AG10803 (cell line): ENCODE measurements around the gene CERS1.

Source experiments
- DNase-seq: peaks from one replicate; pipeline ENCODE4 v3.0.0; 2010; ENCODE audit warnings: low read depth
- H3K4me3 ChIP-seq: 2 replicates; pipeline ENCODE4 v1.5.1; 2011; ENCODE audit warnings: mild to moderate bottlenecking, low read length, control low read depth
- CTCF ChIP-seq: conservative IDR thresholded peaks from 2 replicates; pipeline ENCODE4 v1.5.1; 2011; ENCODE audit warnings: mild to moderate bottlenecking, low read length, control low read depth, inconsistent platforms

Gene CERS1

GRCh38 chr19:18860302-18860700, 35.7 kb downstream of the CERS1 start:
- TF ChIP-seq CTCF, result no peak
- DNase-seq, result no peak

GRCh38 chr19:18859676-18860301, 36.2 kb downstream of the CERS1 start:
- no peak overlapping the region for H3K4me3 ChIP-seq
- TF ChIP-seq CTCF, result no peak
- no peak for DNase-seq

More at GRCh38 chr19:18860302-18860700, 35.7 kb downstream of the CERS1 start:
- no peak overlapping the region for H3K4me3 ChIP-seq

- no peak overlapping the region for H3K4me3 ChIP-seq
- DNase-seq, result no peak
- no peak for TF ChIP-seq CTCF
Observed at GRCh38 chr19:18858906-18859646, 36.9 kb downstream of the CERS1 start.

- no peak overlapping the region for H3K4me3 ChIP-seq
- no peak for TF ChIP-seq CTCF
Observed at GRCh38 chr19:18857223-18857622, 38.7 kb downstream of the CERS1 start.

GRCh38 chr19:18856385-18857126, 39.4 kb downstream of the CERS1 start:
- TF ChIP-seq CTCF, result peak; percentile 56
- peak; percentile 47 for DNase-seq
- no peak overlapping the region for H3K4me3 ChIP-seq

More at GRCh38 chr19:18857223-18857622, 38.7 kb downstream of the CERS1 start:
- no peak for DNase-seq

GRCh38 chr19:18855647-18856384, 40.1 kb downstream of the CERS1 start:
- no peak for TF ChIP-seq CTCF
- H3K4me3 ChIP-seq, result no peak overlapping the region
- no peak for DNase-seq
